Sigmoid colon (tissue), 7 donors: ENCODE results near the gene GGT7. TPM values are rescaled to one million over a fixed set of nuclear protein-coding genes. Genes with fewer than 3 reads are reported as not detected.

ENCODE experiments used
- DNase-seq: peaks from one replicate; pipeline ENCODE4 v3.0.0-alpha.2; 2019
- H3K27ac ChIP-seq, 4 donors: fragments of 200-600 bp; sonication (generic); one replicate each; pipeline ENCODE4 v1.5.1; 2016 to 2019; ENCODE audit warnings: mild to moderate bottlenecking in 1 of 4
- H3K27me3 ChIP-seq, 3 donors: fragments of 200-600 bp; sonication (generic); one replicate each; pipeline ENCODE4 v1.5.1; 2019; ENCODE audit warnings: mild to moderate bottlenecking in 1 of 3
- H3K36me3 ChIP-seq, 4 donors: fragments of 200-600 bp; sonication (generic); one replicate each; pipeline ENCODE4 v1.5.1; 2016 to 2019
- H3K4me1 ChIP-seq, 4 donors: fragments of 200-600 bp; sonication (generic); one replicate each; pipeline ENCODE4 v1.5.1; 2017 to 2019
- H3K4me3 ChIP-seq, 4 donors: fragments of 200-600 bp; sonication (generic); one replicate each; pipeline ENCODE4 v1.5.1; 2017 to 2019; ENCODE audit warnings: mild to moderate bottlenecking in 2 of 4, moderate library complexity in 1 of 4
- H3K9me3 ChIP-seq, 4 donors: fragments of 200-600 bp in 3 of 4; sonication (generic) in 3 of 4; one replicate each; pipeline versions ENCODE4 v1.5.1 to v1.6.1; 2013 to 2019
- CTCF ChIP-seq, 4 experiments: fragments of 450-650 bp in 3 of 4; fragments of 200-600 bp in 1 of 4; IDR thresholded peaks; one replicate each; pipeline ENCODE4 v1.5.1; 2016 to 2019; ENCODE audit warnings: antibody characterized with exemption in 4 of 4, mild to moderate bottlenecking in 3 of 4, moderate library complexity in 2 of 4
- EP300 ChIP-seq, 4 donors: sonication (generic); formaldehyde crosslinking; IDR thresholded peaks; one replicate each; pipeline ENCODE4 v1.6.1; 2017; ENCODE audit warnings: antibody characterized with exemption in 4 of 4
- POLR2A ChIP-seq, 2 donors: fragments of 450-650 bp; IDR thresholded peaks; one replicate each; pipeline ENCODE4 v1.6.1; 2016; ENCODE audit warnings: antibody characterized with exemption in 2 of 2, mild to moderate bottlenecking in 2 of 2, moderate library complexity in 2 of 2
- POLR2AphosphoS5 ChIP-seq, 4 donors: sonication (generic); formaldehyde crosslinking; IDR thresholded peaks; one replicate each; pipeline ENCODE4 v1.6.1; 2017; ENCODE audit warnings: antibody characterized with exemption in 4 of 4
- WGBS, 2 donors: extraction: QIAGEN DNeasy Blood & Tissue Kit; methylation state at CpG; one replicate each; pipeline ENCODE4 v1.1.7; 2013; 5-methylcytosine and 5-hydroxymethylcytosine counted together
- intact Hi-C: fragments of 100-400 bp; cut with DNase I; formaldehyde crosslinking; loops from one replicate; pipeline ENCODE4 v1.15.1; 2023
- polyA plus RNA-seq, 3 donors: library from polyadenylated mRNA; stranded (reverse); fragments of 200-250 nt; gene quantifications; one replicate each; pipeline ENCODE4 v1.2.3, GENCODE V29; 2013
- total RNA-seq, 4 donors: library from RNA; depleted of rRNA; stranded (reverse); fragments of >200 nt; gene quantifications; one replicate each; pipeline ENCODE4 v1.1.0, GENCODE V29; 2016
- donor health status: healthy with polysubstance abuse.
- donor health status: Bipolar disorder and iron deficiency.
- donor health status: healthy.

GGT7 gene
- total and polyA plus RNA-seq, 7 donors: 1.8 to 23.8 (median 12.4) TPM

GRCh38 chr20:34896086-34896621, 23.5 kb upstream of the GGT7 start:
- H3K27me3 ChIP-seq: no peaks in the 10 kb centered on the region
- H3K4me1 ChIP-seq: peaks cover 0 to 22% (median 17%) of the 10 kb centered on the region in 4 donors
- 15 to 63% methylated on average over 1 of the region's 1 CpG for WGBS, 2 donors
- no peak for TF ChIP-seq POLR2AphosphoS5 (IDR thresholded peaks at IDR 0.05)
- no peak for TF ChIP-seq CTCF (IDR thresholded peaks at IDR 0.05)
- no peak for TF ChIP-seq EP300 (IDR thresholded peaks at IDR 0.05)
- no peak for TF ChIP-seq POLR2A (IDR thresholded peaks at IDR 0.05)
- H3K9me3 ChIP-seq: no peaks in the 10 kb centered on the region
- intact Hi-C loops: no loop called here
- H3K4me3 ChIP-seq: no peak overlapping the region
- peaks cover 0 to 2% (median 0%) of the 10 kb centered on the region in 4 donors for H3K36me3 ChIP-seq
- DNase-seq: no peak
- H3K27ac ChIP-seq: peak overlapping the region in 1 of 4 donors; percentile 11

- Histone ChIP-seq H3K4me1 (peaks cover 0 to 22% (median 17%) of the 10 kb centered on the region in 4 donors), H3K4me3 (no peak overlapping the region), H3K27ac (no peak overlapping the region), H3K27me3 (no peaks in the 10 kb centered on the region), H3K9me3 (no peaks in the 10 kb centered on the region), H3K36me3 (no peaks in the 10 kb centered on the region)
- intact Hi-C loops: no loop called here
- 21 to 64% methylated on average over 3 of the region's 3 CpGs for WGBS, 2 donors
- no peak for DNase-seq
- TF ChIP-seq POLR2AphosphoS5 (IDR thresholded peaks at IDR 0.05): no peak
- TF ChIP-seq CTCF (IDR thresholded peaks at IDR 0.05): no peak
- TF ChIP-seq EP300 (IDR thresholded peaks at IDR 0.05): no peak
- no peak for TF ChIP-seq POLR2A (IDR thresholded peaks at IDR 0.05)
Measured at GRCh38 chr20:34895465-34895864, 22.8 kb upstream of the GGT7 start.

- Histone ChIP-seq H3K27ac (no peak overlapping the region), H3K9me3 (no peaks in the 10 kb centered on the region), H3K4me3 (no peak overlapping the region), H3K27me3 (no peaks in the 10 kb centered on the region), H3K36me3 (no peaks in the 10 kb centered on the region), H3K4me1 (peaks cover 0 to 22% (median 17%) of the 10 kb centered on the region in 4 donors)
- no peak for DNase-seq
- intact Hi-C loops: no loop called here
- no peak for TF ChIP-seq CTCF (IDR thresholded peaks at IDR 0.05)
- TF ChIP-seq EP300 (IDR thresholded peaks at IDR 0.05): no peak
- TF ChIP-seq POLR2AphosphoS5 (IDR thresholded peaks at IDR 0.05): no peak
- no peak for TF ChIP-seq POLR2A (IDR thresholded peaks at IDR 0.05)
- WGBS, 2 donors: 5 to 48% methylated on average over 1 of the region's 1 CpG
Measured at GRCh38 chr20:34894723-34895122, 22.1 kb upstream of the GGT7 start.

DNA sequence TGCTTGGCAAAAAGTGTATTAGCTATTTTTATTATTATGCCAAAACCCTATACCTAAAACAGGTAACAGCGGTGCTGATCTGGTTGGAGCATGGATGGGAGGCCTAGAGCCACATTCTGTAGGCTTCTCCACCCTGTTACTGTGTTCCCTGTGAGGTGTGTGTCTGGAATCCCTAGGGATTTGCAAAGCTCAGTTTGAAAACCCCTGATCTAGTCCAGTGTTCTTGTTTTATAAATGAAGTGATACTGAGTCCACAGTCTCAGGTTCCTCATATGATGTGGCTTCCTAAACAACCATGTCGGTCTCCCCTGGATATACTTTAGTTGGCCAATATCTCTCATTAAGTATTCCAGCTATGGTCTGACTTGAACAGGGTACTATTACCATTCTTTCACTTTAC, 20.0 kb upstream of the GGT7 start:
- Histone ChIP-seq H3K27me3 (no peaks in the 10 kb centered on the region), H3K4me3 (no peak overlapping the region), H3K4me1 (peaks cover 0 to 22% (median 16%) of the 10 kb centered on the region in 4 donors), H3K9me3 (no peaks in the 10 kb centered on the region), H3K36me3 (no peaks in the 10 kb centered on the region), H3K27ac (no peak overlapping the region)
- 89 to 92% methylated on average over 2 of the region's 2 CpGs for WGBS, 2 donors
- DNase-seq: no peak
- intact Hi-C loops: no loop called here
- TF ChIP-seq POLR2A (IDR thresholded peaks at IDR 0.05) (no peak), POLR2AphosphoS5 (IDR thresholded peaks at IDR 0.05) (no peak), CTCF (IDR thresholded peaks at IDR 0.05) (no peak), EP300 (IDR thresholded peaks at IDR 0.05) (no peak)
